Activated T-helper 9 cell treated with anti-CD3 and anti-CD28 coated beads, Interleukin-2, amount 50 U/mL, for 16 hours (primary cell): ENCODE results near the gene OR1E2.
"Not testable (repeated sequence)": the region's sequence is repeated elsewhere in the genome, so short reads cannot be mapped to it uniquely, and the experiment has no call there.

Experiments
- DNase-seq: peaks from one replicate; pipeline ENCODE4 v3.0.0-alpha.2; 2020; ENCODE audit warnings: low read depth

OR1E2 gene

GRCh38 chr17:3397801-3398200 lies 35.8 kb downstream of the OR1E2 start:
- not testable (repeated sequence) for DNase-seq

- no peak for DNase-seq
These were observed 43.9 kb downstream of the OR1E2 start for GRCh38 chr17:3389791-3390190.

GRCh38 chr17:3385869-3386816 lies 47.5 kb downstream of the OR1E2 start, which contains the start of gene OR3A2:
TSS of gene OR3A2 (minus strand) at chr17:3386308.
- DNase-seq, result no peak
